ENCODE data around the gene GFAP.

The GFAP gene

GRCh38 chr17:44919885-44920564 lies 4.7 kb upstream of the GFAP start:
- Histone ChIP-seq H2AFZ (ENCODE audit: low read depth, low read length, severe bottlenecking) (no peak overlapping the region), H3K9me3 (ENCODE audit: insufficient read depth, low read length) (no peaks in the 10 kb centered on the region), H3K79me2 (ENCODE audit: insufficient read depth, low read length) (no peaks in the 10 kb centered on the region), H3K9ac (ENCODE audit: low read length) (no peak overlapping the region), H3K36me3 (ENCODE audit: low read length) (no peaks in the 10 kb centered on the region), H3K4me2 (ENCODE audit: low read depth, low read length, poor library complexity, severe bottlenecking) (no peak overlapping the region), H3K4me3 (ENCODE audit: insufficient read depth, low read length, poor library complexity, severe bottlenecking) (no peak overlapping the region), H4K20me1 (ENCODE audit: low read depth, low read length) (no peaks in the 10 kb centered on the region), H3K27ac (ENCODE audit: low read depth, low read length) (no peak overlapping the region), H3K27me3 (ENCODE audit: low read length) (no peaks in the 10 kb centered on the region), H3K9me2 (replicated peaks; ENCODE audit: insufficient read depth, low read length) (no peaks in the 10 kb centered on the region), H3F3A (ENCODE audit: insufficient read depth) (peaks cover 10% of the 10 kb centered on the region)
- TF ChIP-seq CTCF (IDR thresholded peaks at IDR 0.05; ENCODE audit: insufficient read depth, low read length, poor library complexity, severe bottlenecking) (peak; percentile 59), EZH2phosphoT487 (conservative IDR thresholded peaks at IDR 0.05; ENCODE audit: low read length) (no peak)

GRCh38 chr17:44919411-44919810 lies 4.1 kb upstream of the GFAP start:
- Histone ChIP-seq H3K9me2 (replicated peaks; ENCODE audit: insufficient read depth, low read length) (no peaks in the 10 kb centered on the region), H3K4me3 (ENCODE audit: insufficient read depth, low read length, poor library complexity, severe bottlenecking) (no peak overlapping the region), H3K4me2 (ENCODE audit: low read depth, low read length, poor library complexity, severe bottlenecking) (no peak overlapping the region), H3F3A (ENCODE audit: insufficient read depth) (peaks cover 5% of the 10 kb centered on the region), H3K27me3 (ENCODE audit: low read length) (no peaks in the 10 kb centered on the region), H4K20me1 (ENCODE audit: low read depth, low read length) (no peaks in the 10 kb centered on the region), H3K36me3 (ENCODE audit: low read length) (no peaks in the 10 kb centered on the region), H2AFZ (ENCODE audit: low read depth, low read length, severe bottlenecking) (no peak overlapping the region), H3K27ac (ENCODE audit: low read depth, low read length) (no peak overlapping the region), H3K79me2 (ENCODE audit: insufficient read depth, low read length) (no peaks in the 10 kb centered on the region), H3K9me3 (ENCODE audit: insufficient read depth, low read length) (no peaks in the 10 kb centered on the region), H3K9ac (ENCODE audit: low read length) (no peak overlapping the region)
- no peak for TF ChIP-seq EZH2phosphoT487 (conservative IDR thresholded peaks at IDR 0.05; ENCODE audit: low read length)
- TF ChIP-seq CTCF (IDR thresholded peaks at IDR 0.05; ENCODE audit: insufficient read depth, low read length, poor library complexity, severe bottlenecking), result no peak

GRCh38 chr17:44918006-44918405 lies 2.7 kb upstream of the GFAP start:
- no peaks in the 10 kb centered on the region for H3F3A ChIP-seq (ENCODE audit: insufficient read depth)
- no peak overlapping the region for H2AFZ ChIP-seq (ENCODE audit: low read depth, low read length, severe bottlenecking)
- no peak overlapping the region for H3K27ac ChIP-seq (ENCODE audit: low read depth, low read length)
- TF ChIP-seq CTCF (IDR thresholded peaks at IDR 0.05; ENCODE audit: insufficient read depth, low read length, poor library complexity, severe bottlenecking) (no peak), EZH2phosphoT487 (conservative IDR thresholded peaks at IDR 0.05; ENCODE audit: low read length) (no peak)
- no peaks in the 10 kb centered on the region for H3K36me3 ChIP-seq (ENCODE audit: low read length)
- H3K79me2 ChIP-seq (ENCODE audit: insufficient read depth, low read length), result no peaks in the 10 kb centered on the region
- H3K9me3 ChIP-seq (ENCODE audit: insufficient read depth, low read length), result no peaks in the 10 kb centered on the region
- H3K4me3 ChIP-seq (ENCODE audit: insufficient read depth, low read length, poor library complexity, severe bottlenecking), result no peak overlapping the region
- no peak overlapping the region for H3K9ac ChIP-seq (ENCODE audit: low read length)
- no peak overlapping the region for H3K4me2 ChIP-seq (ENCODE audit: low read depth, low read length, poor library complexity, severe bottlenecking)
- H3K27me3 ChIP-seq (ENCODE audit: low read length), result no peaks in the 10 kb centered on the region
- no peaks in the 10 kb centered on the region for H4K20me1 ChIP-seq (ENCODE audit: low read depth, low read length)
- no peaks in the 10 kb centered on the region for H3K9me2 ChIP-seq (replicated peaks; ENCODE audit: insufficient read depth, low read length)
